ENCODE measurements around the gene FRMD4B.
A peak's percentile ranks its signal among the peaks of the same experiment; 100 is the strongest.

Gene FRMD4B

DNA sequence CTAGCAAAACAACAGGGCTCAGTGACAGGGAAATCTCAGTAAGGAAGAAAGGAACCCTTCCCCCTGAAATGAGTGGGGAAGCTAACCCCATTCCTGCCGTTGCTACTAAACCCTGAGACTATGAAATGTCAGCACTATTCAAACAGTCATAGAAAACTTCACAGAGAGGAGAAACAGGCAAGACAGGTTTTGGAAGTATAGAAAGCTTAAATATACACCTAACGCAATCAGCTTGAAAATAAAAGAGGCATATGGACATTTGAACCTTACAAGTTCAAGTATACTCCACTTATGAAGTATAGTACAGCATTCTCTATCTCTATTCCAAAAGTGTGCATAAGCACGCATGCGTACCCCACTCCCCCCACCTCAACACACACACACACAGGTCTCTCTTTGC lies 17.6 kb upstream of the FRMD4B start:
- no peak for DNase-seq

DNA sequence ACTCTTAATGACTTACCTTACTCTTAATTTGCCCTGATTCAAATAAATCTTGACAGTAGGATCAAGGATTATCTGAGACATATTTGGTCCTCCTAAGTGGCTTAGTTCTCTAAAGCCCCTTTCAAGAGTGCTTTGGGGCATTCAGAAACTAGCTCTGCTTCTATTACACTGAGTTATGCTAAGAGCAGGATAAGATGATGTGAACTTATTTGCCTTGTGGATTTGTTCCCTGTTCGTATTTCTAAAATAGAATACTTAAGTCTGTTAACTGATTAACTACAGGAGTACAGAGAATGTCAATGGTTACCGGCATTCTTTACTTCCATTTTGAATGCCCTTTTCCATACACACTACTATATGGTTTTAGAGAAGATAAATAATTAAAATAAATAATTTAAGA lies 14.8 kb upstream of the FRMD4B start:
- DNase-seq: no peak

DNA sequence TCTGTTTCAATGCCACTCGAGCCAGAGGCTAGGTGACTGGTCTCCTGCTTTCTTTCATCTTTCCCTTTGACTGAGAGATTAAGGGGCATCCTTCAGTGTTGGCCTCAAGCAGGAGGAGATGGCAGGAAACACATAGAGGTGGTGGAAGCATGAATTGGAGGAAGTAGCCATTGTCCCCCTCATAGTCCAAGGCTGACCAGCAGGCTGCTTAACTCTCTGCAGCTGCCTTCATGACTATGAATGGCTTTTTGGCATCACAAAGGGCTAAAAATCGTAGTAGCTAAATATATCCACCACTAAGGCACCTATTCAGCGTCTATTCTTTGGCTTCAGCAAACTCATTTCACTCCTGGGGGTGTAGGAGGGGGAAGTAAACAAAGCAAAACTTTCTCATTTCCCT lies 7.0 kb upstream of the FRMD4B start:
- DNase-seq: no peak

DNA sequence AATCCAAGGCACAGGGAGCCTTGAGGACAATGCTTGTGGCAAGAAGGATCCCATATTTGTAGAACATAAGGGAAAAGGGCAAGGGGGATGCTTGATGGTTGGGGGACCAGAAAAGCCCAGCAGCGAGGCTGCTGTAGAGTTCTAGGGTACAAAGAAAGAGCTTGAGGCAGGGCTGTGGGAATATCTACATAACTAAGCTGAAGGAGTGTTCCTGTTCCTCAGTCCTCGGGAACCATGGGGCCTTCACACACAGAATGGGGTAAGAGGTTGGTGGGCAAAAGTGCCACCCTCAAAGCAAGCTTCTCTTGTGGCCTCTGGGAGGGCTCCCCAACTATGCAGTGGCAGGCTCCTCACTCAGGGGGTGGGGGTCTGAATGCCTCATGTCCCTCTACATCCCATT lies 6.5 kb upstream of the FRMD4B start:
- DNase-seq: no peak

DNA sequence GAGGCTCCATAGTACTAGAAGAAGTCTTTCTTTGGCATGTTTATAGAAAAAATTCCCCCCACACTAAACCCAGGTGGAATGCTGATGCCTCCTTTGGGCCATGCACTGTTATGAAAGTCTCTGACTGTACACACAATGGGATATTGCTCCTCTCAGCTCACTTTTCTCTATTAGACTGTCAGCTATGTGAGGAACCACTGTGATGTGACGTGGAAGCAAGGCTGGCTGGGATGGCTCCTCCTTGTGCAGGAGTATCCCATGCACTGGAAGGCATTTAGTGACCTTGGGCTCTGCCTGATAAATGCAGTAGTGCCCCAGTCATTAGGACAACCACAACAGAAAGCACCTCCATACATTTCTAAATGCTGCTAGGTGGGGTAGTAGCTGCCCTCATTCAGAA lies 5.7 kb upstream of the FRMD4B start:
- DNase-seq: no peak

DNA sequence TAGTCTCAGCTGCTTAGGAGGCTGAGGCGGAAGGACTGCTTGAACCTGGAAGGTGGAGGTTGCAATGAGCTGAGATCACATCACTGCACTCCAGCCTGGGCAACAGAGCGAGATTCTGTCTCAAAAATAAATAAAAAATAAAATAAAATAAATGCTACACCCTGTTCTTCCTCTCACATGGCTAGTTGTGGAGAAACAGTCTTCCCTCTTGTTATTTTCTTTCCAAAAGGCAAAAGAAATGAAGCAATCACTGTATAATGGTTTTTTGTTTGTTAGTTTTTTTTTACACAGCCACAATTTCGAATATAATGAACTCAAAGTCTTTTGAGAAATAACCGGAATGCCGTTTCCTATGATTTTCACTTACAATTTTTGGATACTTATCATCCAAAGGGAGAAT lies 4.9 kb upstream of the FRMD4B start:
- DNase-seq: no peak

DNA sequence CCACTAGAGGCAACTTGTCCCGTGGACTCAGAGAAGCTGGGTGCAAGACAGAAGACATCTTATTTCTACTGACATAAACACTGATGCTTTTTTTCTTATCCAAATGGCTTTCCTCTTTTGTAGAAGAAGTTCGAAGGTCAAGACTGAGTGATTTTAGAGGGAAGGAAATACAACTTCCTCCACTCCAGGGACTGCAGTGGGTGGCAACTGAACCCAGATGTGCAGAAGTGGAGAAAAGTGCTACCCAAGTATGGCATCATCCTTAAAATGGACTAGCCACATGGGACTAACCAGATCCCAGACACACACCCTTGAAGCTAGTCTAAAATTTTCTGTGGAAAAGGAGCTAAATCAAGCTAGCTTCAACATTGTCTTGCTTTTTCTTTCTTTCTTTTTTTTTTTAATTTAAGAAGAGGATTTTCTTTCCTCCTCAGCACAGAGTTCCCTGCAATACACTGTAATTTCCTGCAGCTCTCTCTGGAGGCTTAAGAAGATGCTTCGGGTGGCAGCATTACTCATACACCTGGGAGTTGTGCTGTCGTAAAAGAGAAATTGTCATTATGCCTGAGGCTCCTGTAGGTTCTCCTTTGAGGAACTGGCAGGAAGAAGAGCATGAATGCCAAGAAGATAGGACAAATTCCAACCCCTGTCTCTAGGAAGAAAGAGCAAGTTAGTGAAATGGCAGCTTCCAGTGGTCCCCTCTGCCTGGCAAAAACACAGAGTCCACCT lies 3.8 kb upstream of the FRMD4B start:
- DNase-seq: no peak

DNA sequence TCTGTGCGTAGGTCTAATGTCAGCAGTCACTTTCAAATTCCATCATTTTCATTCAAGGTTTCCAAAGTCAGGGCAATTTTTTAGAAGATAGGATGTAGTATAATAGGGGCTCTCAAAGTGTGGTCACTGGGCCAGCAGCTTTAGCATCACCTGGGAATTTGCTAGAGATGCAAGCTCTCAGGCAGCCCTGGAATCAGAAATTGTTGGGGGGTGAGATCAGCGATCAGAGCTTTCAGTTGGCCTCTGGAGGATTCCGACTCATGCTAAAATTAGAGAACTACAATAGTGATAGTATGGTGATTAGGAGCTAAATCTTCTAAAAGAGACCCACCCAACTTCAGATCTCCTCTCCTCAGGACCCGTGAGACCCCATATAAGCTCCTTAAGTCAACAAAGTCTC lies 2.4 kb upstream of the FRMD4B start:
- DNase-seq: peak; percentile 46

DNA sequence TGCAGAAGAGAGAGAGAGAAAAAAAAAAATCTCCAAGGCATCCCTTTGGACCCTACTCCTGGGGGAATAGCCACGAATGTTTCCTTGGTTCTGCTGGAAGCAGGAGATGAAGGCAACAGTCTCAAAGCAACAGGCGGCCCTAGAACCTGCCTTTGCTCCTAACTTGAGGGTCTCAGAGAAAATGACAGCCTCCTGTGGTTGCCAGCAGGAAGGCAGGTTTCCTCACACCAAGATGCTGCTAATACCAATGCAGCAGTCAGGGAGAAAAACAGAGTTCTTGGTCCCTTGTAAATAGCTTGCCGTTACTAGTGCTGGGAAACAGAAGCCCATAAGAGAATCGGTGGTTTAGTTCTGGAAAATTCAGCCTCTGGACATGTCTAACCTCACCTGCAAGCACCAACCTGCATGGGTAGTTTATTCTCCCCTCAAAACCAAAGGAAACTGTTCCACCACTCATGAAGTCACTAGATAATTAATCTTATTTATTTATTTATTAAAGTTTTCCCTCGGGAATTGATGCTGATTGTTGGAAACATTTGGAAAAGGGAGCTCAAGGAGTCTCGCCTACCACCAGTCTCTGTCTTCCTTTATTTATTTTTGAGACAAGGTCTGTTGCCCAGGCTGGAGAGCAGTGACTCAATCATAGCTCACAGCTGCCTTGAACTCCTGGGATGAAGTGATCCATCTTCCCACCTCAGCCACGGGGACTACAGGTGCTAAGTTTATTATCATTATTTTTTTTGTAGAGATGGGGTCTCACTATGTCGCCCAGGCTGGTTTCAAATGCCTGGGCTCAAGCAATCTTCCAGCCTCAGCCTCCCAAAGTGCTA lies 883 bp upstream of the FRMD4B start:
- DNase-seq: no peak

DNA sequence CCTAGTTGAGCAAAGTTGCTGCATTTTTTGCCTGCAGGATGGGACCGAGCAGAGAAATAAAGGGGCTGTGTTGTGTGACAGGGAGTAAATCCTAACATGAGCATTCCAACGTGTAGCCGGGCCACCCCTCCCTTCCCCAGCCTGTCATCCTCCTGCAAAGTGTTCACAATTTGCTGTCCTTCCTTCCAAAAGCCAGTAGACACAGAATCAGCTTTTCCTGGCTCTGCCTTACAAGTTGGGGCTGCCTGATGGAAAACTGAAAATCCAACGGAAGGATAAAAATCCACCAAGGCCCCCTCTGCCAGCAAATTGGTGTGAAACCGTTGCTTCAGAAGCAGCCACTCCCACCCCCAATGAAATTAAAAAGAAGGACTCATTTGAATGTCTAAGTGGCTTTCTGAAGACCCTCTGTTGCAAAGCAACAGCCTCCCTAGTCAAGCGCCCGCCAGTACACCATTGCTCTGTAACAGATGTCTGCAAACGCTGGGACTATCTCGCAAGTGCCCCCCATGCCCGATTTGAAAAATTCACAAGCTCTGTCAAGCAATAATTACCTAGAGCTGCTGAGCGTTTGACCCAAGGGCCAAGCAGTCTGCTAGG lies 665 bp downstream of the FRMD4B start:
- no peak for DNase-seq

DNA sequence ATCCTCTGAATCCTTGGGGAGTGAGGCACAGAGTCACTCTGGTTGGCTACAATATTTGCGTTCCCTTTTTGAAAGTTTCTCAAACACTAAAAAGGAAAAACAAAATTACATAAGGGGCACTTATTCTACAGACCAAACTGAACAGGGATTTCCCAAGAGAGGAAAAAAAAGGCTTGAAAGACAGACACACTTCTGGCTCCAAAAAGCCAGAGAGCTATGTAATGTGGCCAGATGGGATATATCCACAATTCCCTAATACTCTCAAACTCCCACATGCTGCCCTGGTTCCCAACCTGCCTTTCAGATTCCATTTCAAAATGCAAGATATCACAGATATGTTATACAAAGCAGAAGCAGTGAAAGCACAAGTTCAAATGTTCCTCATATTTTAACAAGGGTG lies 1.6 kb downstream of the FRMD4B start:
- DNase-seq: no peak

DNA sequence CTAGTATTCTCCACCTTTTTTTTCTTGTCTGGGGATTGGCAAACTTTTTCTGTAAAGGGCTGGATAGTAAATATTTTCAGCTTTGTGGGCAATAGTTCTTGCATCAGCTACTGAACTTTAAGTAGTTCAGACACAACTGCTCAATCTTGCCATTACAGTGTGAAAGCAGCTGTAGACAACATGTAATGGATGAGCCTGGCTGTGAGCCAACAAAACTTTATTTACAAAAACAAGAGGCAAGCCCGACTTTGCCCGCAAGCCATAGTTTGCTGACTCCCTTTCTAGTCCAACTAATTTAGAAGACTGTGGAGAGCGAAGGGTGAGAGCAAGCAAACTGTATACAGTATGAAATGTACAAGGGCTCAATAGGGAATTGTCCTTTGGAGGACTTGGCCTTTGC lies 6.2 kb downstream of the FRMD4B start:
- no peak for DNase-seq

DNA sequence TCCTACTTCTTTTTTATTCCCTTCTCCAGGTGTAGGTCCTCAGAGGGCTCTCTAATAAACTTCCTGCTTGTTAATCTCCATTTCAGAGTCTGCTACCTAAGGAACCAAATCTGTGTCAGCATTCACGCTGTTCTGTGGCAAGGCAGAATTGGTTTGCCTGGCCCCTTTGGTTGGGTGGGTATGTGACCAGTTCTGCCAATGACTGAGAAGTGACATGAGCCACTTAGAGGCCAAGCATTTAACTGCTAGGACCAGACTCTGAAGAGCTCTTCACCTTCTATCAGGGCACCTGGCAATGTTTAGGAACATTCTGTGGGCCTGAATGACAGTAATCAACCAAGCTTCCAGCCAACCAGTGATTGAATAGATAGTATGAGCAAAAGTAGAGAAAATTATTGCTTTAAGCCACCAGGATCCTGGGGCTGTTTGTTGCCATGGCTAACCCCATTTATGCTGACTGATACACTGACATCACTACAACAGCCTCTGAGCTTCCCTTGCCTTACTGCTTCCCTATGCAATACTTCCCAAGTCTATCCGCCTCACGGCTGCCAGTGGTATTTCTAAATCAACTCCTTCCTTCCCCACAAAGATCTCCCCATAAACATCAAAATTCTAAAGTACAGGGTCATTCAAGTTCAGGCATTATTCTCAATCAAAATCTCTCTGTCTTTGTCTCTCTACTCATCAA lies 7.6 kb downstream of the FRMD4B start:
- DNase-seq: no peak

DNA sequence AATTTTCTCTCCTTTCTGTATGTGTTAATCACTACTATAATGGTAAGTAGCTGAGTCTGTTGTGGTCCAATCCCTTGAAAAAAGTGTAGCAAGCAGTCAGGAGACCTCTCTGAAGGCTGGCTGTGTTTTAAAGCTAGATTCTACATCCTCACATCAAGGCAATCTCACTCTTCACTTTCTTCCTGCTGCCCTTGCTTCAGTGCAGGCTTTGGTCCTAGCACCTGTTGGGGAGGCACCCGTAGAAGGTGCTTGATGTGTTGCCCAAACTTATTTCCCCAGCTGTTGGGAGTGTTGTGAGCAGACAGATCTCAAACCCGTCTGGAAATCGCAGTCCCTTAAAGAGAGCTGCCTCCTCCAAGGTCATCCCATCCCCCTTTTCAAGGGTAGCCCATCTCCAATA lies 8.6 kb downstream of the FRMD4B start:
- DNase-seq: no peak

DNA sequence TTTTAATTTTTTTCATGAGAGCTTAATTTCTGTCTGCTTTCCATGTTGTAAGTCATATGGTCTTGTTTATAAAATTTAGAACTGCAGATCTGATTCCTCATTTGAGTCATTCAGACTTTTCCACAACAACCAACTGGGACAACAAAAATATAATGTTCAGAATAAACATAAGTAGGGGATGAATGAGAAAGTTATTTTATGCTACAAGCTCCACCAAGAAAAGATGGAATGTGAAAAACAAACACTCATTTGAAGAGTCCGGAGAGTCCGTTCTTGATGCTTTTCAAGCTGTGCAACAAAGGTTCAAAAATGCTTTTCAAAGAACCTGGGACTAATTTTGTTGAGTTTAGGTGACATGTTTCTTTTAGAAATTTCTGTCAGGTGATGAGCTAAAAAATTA lies 9.2 kb downstream of the FRMD4B start:
- DNase-seq: no peak

DNA sequence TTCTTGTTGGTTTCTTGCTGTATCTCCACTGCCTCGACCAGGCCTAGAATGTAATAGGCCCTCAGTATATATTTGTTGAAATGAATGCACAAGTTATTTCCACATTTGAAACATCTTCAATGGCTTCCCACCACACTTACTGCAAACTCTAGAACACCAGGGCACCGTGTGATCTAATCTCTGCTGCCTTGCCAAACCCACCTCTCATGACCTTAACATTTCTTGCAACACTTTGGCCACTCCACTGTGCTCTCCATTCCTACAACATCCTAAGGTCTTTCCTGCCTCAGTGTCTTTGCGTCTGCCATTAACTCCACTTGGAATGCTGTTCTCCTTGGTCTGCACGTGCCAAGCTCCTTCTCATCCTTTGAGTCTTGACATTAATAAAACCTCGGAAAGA lies 14.1 kb downstream of the FRMD4B start:
- DNase-seq: no peak

DNA sequence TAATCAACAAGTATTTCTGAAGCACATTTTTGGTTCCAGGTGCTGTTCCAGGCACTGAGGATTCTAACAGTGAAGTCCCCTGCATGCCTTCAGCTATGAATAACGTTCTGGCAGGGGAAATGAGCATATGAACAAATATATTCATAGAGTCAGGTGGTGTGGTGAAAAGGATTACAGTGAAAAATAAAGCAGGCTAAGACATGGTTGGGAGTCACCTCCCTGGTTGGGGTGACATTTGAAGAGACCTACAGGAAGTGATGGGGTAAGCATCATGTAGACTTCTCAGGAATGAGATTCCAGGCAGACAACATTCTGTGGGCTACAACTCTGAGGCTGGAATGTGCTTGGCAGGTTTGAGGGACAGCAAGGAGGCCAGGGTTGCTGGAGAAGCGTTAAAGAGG lies 15.0 kb downstream of the FRMD4B start:
- DNase-seq: peak; percentile 45

DNA sequence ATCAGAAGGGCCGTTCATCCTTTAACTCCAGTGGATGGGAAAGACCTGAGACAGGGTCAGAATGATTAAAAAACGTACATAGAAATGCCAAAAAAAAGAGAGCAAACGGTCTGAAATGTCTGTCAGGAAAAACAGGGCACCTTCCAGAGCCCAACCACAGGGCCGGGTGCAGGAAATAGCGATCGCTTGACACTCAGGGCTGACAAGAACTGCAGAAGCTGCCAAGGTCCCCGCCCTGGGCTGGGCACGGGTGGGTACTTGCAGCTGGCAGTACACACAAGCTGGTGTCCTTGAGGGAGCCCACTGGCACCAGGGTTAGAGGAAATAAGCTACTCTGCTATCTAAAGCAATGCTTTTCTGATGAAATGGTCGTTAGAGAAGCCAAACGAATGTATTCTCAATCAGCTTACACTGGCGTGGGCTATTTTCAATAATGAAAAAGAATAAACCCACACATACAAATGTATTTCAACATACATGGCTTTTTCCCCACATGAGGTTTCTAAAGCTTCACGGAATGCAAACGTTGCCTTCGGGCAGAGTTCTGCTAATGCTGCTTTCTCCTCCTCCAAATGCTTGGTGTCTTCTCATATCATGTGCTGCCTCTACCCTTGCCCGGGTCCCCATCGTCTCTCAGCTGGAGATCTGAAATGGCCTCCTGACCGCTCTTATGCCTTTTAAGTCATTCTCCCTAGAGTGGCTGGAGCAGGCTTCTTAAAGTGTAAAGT lies 15.6 kb downstream of the FRMD4B start:
- DNase-seq: no peak

DNA sequence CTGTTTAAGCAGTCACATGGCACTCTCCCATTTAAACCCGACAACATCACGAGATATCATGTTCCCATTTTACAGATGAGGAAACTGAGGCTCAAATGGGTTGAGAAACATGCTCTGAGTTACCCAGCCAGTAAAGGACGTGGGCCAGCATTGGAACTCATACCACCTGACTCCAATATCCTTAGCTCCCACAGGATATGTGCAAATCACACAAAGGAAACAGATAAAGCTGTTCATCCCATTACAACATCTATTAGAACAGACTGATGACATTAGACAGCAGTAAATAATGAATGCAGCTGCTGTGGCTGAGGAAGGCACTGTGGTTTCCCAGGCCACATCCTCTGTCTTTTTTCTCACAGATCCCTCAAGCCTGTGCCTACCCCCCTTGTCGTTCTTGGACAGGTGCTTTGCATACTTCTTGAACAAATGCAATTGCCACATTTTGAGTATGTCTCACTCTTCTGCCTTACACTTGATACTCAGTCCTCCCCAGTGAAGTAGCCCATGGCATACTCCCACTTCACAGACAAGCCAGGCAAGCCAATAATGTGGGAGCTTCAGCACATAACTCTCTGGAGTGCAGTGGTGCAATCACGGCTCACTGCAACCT lies 17.7 kb downstream of the FRMD4B start:
- peak; percentile 16 for DNase-seq

DNA sequence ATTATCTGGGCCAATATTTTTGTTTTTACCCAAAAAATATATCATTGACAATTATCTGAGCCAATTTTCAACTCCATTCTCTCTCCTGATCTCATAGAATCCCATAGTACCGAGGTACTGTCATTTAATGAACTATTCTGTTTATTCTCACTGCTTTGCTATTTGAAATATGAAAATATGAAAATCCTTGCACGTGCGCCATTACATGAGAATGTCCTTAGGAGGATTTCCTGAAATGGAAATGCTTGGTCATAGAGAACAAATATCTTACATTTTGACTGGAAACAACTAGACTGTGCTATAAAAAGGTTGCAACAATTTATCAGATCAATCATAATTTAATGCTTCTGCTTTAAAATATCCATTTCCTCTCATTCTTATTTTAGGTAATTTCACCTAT lies 18.3 kb downstream of the FRMD4B start:
- DNase-seq: no peak

DNA sequence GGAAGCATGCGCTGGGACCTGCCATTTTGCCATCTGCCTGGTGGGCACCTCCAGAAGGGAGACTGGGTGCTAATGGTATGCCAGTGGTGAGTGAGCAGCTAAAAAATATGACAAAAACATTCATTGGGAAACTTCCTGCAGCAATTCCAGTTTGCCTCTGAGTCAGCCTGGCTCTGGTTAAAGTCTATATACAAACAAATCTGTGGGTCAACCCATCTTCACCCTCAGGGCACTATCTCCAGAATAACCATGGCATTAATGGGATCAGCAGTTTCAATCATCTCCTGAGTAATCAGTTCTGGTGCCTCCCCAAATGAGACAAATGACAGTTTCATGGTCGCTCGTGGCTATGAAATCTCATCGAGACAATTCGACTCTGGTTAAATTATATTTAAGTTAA lies 21.5 kb downstream of the FRMD4B start:
- no peak for DNase-seq

DNA sequence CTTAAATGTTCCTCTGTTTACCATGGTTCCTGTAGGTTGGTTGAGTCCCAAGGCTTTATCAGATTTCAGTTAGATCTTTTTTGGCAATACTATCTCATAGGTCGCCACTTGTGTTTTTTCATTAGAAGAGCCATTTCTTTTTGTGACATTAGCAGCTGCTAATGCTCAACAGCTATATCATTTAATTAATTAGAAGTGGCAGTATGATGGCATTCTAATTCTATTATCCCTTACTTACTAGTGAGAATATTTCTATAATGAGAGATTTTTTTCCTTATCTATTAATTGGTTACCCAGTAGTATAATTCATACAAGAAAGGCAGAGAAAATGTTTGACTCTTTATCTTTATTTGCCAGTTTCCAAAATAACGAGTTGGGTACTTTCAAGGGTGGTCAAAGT lies 25.2 kb downstream of the FRMD4B start:
- no peak for DNase-seq

DNA sequence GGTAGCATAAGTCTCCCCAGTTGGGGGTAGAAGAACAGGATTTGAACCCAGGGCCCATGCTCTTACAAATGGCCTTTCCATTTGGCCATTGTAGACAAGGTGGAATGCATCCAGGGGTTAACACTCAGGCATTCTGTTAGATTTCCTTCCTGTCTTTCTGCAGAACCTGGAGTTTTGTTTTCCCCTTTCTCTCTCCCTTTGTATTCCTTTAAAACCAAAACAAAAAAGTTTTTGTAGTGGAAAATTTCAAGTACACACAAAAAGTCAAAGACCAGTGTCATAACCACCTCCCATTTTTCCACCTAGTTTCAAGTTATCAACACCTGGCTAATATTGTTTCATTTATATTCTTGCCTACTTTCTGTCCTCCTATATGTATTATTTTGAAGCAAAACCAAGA lies 26.0 kb downstream of the FRMD4B start:
- no peak for DNase-seq

All from fibroblast of skin of right biceps (primary cell).